Keratinocyte (primary cell): ENCODE data around the gene KRT40.

Source experiments
- EZH2 ChIP-seq: IDR thresholded peaks from one replicate; pipeline ENCODE4 v1.6.1; 2012; ENCODE audit warnings: inconsistent platforms, mild to moderate bottlenecking, low read length, moderate library complexity
- TF ChIP-seq, protein P1 (sequence below), 3 experiments: IDR thresholded peaks in 1 of 3; conservative IDR thresholded peaks in 1 of 3; optimal IDR thresholded peaks in 1 of 3; 2 replicates in 2 of 3; 3 replicates in 1 of 3; pipeline versions ENCODE3 to v1.5.1; 2011; ENCODE audit warnings: low read length in 3 of 3, mild to moderate bottlenecking in 3 of 3, moderate library complexity in 2 of 3, control low read depth in 1 of 3, inconsistent platforms in 1 of 3; ENCODE audit not compliant: insufficient read depth in 2 of 3; ENCODE audit errors: extremely low read depth in 1 of 3

DNA sequence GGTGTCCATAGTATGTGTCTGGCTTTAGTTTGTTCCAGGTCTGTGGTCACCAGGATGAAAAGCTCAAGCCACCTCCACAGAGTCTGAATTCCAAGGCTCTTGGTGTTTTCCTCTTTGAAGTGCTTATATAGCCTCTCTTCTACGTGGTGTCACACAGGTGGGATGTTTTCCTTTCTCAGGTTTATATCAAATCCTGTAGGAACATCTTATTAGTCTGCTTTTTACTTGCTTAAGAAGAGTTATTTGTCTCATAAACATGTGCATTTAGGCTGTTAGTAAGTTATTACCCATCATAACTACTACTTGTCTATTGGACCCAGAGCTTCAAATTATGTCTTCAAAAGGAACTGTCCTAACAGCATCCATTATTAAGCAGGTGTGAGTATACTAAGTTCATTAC, 17.3 kb downstream of the KRT40 start, which contains the start of gene KRT39:
- TF ChIP-seq, protein P1, sequence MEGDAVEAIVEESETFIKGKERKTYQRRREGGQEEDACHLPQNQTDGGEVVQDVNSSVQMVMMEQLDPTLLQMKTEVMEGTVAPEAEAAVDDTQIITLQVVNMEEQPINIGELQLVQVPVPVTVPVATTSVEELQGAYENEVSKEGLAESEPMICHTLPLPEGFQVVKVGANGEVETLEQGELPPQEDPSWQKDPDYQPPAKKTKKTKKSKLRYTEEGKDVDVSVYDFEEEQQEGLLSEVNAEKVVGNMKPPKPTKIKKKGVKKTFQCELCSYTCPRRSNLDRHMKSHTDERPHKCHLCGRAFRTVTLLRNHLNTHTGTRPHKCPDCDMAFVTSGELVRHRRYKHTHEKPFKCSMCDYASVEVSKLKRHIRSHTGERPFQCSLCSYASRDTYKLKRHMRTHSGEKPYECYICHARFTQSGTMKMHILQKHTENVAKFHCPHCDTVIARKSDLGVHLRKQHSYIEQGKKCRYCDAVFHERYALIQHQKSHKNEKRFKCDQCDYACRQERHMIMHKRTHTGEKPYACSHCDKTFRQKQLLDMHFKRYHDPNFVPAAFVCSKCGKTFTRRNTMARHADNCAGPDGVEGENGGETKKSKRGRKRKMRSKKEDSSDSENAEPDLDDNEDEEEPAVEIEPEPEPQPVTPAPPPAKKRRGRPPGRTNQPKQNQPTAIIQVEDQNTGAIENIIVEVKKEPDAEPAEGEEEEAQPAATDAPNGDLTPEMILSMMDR (optimal IDR thresholded peaks at IDR 0.05 in 1 of 3, IDR thresholded peaks at IDR 0.05 in 1 of 3, conservative IDR thresholded peaks at IDR 0.05 in 1 of 3; ENCODE audit: extremely low read depth in 1 of 3, insufficient read depth in 2 of 3, low read length in 3 of 3) = no peak
- TF ChIP-seq EZH2 = no peak
